ENCODE measurements around the gene RPL39.
A peak's percentile ranks its signal among the peaks of the same experiment; 100 is the strongest.
"Not testable (repeated sequence)": the region's sequence is repeated elsewhere in the genome, so short reads cannot be mapped to it uniquely, and the experiment has no call there.

Gene RPL39

DNA sequence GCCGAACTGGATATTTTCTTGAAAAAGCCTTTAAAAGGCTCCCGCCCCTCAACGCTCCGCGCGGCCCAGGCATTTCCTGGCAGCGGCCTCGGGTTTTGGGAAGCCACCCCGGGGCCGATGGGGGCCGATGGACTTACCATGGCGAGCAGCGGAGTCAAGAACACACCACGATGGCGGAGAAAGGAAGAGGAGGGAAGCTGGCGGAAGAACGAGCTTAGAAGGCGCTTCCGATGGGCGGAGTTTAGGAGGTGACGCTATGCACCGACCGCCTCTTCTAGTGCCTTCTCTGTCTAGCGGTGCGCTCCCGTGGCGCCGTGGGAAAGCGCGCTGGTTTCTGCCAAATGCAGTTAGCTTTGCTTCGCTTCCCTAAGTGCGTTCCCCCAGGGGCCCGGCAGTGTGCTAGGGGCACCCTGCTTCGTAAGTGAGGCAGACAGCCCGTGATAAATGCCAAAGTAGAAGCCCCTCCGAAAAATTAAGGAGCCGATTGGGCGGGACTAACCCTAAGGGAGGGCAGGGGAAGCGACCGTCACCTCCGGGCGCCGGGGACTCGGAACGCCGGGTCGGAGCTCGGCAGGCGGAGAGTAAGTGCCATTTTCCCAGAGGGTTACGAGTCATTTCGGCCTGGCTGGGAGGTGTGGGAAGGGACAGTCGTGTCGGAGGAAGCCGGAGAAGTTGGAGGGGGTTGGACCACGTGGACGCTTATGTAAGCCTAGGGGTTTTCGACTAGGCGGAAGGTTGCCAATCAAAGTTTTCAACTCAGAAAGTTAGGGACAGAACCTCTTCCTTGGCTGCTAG, at the start of gene RPL39:
RPL39 (minus strand) TSS at position 194 of the 795 bp plus-strand sequence; CDS start at position 140, 54 bp downstream.
- intact Hi-C loops (cut with DNase I) = loop anchor here (5.0 kb wide), 3 partner anchors 61 to 184 kb away; partner anchors contain the start of genes NDUFA1, NKRF, RNF113A and UPF3B
- DNase-seq = peak; percentile 67 to 97 (median 78)

- intact Hi-C loops (cut with DNase I) = no loop called here
- DNase-seq = no peak
Measured at GRCh38 chrX:119833905-119834304, 42.5 kb upstream of the RPL39 start.

DNA sequence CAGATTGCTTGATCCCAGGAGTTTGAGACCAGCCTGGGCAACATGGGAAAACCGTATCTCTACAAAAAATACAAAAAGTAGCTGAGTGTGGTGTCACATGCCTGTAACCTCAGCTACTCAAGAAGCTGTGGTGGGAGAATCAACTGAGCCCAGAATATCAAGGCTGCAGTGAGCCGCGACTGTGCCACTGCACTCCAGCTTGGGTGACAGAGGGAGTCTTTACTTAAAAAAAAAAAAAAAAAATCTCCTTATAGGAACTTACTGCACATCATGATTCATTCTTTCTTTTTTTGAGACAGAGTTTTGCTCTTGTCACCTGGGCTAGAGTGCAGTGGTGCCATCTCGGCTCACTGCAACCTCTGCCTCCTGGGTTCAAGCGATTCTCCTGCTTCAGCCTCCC, 37.0 kb upstream of the RPL39 start:
- no peak for DNase-seq
- intact Hi-C loops (cut with DNase I) = no loop called here

DNA sequence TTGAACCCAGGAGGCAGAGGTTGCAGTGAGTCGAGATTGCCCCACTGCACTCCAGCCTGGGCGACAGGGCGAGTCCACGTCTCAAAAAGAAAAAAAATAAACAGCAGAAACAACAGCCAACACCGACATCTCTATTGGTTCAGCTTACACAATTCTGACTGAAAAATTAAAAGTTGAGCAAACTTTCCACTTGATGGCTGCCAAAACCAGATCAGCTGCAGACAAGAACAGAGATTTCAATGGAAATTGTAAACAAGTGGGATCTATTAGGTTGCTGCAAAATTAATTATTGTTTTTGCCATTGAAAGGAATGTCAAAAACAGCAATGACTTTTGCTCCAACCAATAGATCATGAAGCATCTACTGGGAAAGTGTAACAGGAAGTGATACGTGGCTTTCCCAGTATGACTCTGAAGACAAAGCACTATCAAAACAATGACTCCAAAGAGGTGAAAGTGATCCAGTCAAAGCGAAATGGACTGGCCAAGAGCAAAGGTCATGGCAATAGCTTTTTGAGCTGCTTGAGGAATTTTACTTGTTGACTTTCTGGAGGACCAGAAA, 35.0 kb upstream of the RPL39 start:
- intact Hi-C loops (cut with DNase I) = no loop called here
- DNase-seq = no peak

GRCh38 chrX:119824221-119824620, 32.8 kb upstream of the RPL39 start:
- DNase-seq; intact Hi-C loops (cut with DNase I): not testable (repeated sequence)

DNA sequence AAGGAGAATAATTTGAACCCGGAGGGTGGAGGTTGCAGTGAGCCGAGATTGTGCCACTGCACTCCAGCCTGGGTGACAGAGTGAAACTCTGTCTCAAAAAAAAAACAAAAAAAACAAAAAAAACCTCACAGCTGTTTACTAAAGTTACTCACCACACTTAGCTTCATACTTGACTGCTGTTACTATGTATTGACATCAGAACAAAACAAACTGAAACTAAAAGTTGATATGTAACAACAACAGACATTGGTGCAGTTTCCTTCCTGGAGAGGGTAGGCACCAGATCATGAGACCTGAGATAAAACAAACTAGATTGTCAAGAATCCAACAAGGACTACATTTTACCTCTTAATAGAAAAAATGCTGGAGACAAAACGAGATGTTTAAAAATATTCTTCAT, 30.3 kb upstream of the RPL39 start:
- DNase-seq; intact Hi-C loops (cut with DNase I): not testable (repeated sequence)

- intact Hi-C loops (cut with DNase I) = no loop called here
- no peak for DNase-seq
Measured at GRCh38 chrX:119817130-119817690, 25.8 kb upstream of the RPL39 start.

DNA sequence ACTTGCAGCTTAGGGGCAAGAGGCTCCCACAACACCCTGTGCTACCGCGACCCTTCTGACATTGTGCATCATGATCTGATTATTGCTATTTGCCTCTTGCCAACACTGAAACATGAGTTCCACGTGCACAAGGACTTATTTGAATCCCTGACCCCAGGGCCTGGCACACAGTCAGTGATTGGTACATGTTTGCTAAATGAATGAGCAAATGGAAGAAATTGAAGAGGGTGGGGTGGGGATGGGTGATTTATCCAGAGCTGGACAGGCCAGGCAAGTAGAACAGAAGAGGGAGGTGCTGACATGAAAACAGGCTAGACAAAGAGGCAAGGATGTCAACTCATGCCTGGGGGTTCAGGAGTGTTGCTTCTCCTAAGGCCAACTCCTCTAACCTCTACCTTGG, 24.9 kb upstream of the RPL39 start:
- DNase-seq = no peak
- intact Hi-C loops (cut with DNase I) = no loop called here

GRCh38 chrX:119809185-119809666, 17.8 kb upstream of the RPL39 start:
- intact Hi-C loops (cut with DNase I) = no loop called here
- DNase-seq = no peak

DNA sequence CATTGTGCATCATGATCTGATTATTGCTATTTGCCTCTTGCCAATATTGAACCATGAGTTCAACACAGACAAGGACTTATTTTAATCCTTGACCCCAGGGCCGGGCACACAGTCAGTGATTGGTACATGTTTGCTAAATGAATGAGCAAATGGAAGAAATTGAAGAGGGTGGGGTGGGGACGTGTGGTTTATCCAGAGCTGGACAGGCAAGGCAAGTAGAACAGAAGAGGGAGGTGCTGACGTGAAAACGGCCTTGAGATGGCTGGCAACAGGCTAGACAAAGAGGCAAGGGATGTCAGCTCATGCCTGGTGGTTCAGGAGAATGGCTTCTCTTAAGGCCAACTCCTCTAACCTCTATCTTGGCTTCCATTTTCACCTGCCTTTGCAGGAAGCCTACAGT, 17.0 kb upstream of the RPL39 start:
- intact Hi-C loops (cut with DNase I); DNase-seq: not testable (repeated sequence)

DNA sequence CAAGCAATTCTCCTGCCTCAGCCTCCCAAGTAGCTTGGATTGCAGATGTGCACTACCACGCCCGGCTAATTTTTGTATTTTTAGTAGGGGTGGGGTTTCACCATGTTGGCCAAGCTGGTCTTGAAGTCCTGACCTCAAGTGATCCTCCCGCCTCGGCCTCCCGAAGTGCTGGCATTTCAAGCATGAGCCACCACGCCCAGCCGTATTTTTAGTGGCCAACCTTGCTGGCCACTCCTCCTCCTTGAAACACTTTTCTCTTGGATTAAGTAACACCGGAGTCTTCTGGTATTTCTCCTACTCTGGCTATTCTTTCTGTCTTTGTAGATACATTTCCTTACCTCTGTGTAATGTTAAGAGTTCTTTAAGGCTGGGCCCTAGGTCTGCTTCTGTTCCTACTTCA, 11.1 kb upstream of the RPL39 start:
- DNase-seq = no peak
- intact Hi-C loops (cut with DNase I) = no loop called here

- intact Hi-C loops (cut with DNase I) = no loop called here
- no peak for DNase-seq
Measured at GRCh38 chrX:119801253-119802221, 10.1 kb upstream of the RPL39 start.

DNA sequence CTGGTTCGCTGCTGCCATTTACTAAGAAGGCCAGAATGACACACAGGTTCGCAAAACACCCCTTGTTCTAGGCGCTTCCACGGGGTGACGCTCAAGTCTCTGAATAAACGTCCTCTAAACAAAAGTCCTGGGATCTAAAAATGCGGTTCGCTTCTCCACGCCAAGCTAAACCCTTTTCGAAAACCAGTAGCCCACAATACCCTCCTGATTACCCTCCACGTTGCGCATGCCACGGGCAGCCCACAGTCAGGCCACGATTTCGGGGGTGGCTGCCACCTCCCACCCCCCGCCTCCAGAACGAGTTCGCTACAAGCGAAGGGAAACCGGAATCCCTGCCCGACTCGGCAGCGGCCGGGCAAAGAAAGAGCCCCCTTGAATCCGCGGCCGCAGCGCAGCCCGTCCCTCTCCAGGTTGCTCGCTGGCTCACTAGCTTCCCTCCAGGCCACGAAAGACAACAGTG, 423 bp downstream of the RPL39 start:
- peak in 4 of 10 donors; percentile 7 to 80 (median 14) for DNase-seq
- intact Hi-C loops (cut with DNase I) = loop anchor here (5.0 kb wide), 3 partner anchors 61 to 184 kb away; partner anchors contain the start of genes NDUFA1, NKRF, RNF113A and UPF3B

GRCh38 chrX:119784747-119785446, 6.5 kb downstream of the RPL39 start:
- no peak for DNase-seq
- intact Hi-C loops (cut with DNase I) = no loop called here

GRCh38 chrX:119783026-119783425, 8.4 kb downstream of the RPL39 start:
- DNase-seq = no peak
- intact Hi-C loops (cut with DNase I) = no loop called here

- intact Hi-C loops (cut with DNase I) = no loop called here
- DNase-seq = no peak
Measured at GRCh38 chrX:119778829-119779228, 12.6 kb downstream of the RPL39 start.

- DNase-seq = no peak
- intact Hi-C loops (cut with DNase I) = no loop called here
Measured at GRCh38 chrX:119775517-119776238, 15.8 kb downstream of the RPL39 start.

DNA sequence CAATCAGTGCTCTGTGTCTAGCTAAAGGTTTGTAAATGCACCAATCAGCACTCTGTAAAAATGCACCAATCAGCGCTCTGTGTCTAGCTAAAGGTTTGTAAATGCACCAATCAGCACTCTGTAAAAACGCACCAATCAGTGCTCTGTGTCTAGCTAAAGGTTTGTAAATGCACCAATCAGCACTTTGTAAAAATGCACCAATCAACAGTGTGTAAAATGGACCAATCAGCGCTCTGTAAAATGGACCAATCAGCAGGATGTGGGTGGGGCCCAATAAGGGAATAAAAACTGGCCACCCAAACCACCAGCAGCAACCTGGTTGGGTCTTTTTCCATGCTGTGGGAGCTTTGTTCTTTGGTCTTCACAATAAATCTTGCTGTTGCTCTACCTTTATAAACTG, 22.0 kb downstream of the RPL39 start:
- intact Hi-C loops (cut with DNase I); DNase-seq: not testable (repeated sequence)

GRCh38 chrX:119768436-119768835, 23.0 kb downstream of the RPL39 start:
- DNase-seq; intact Hi-C loops (cut with DNase I): not testable (repeated sequence)

Data from posterior cingulate gyrus (tissue), 11 donors.